LNCaP clone FGC (cell line): ENCODE data around the gene HOXA3.
A peak's percentile ranks its signal among the peaks of the same experiment; 100 is the strongest.

Source experiments
- DNase-seq: peaks from one replicate; pipeline ENCODE4 v3.0.0-alpha.2; 2011; ENCODE audit warnings: low read depth
- H3K4me3 ChIP-seq: 2 replicates; pipeline ENCODE4 v1.5.1; 2011; ENCODE audit warnings: mild to moderate bottlenecking, low read depth, low read length, control low read depth
- CTCF ChIP-seq: IDR thresholded peaks from 2 replicates; pipeline ENCODE4 v1.5.1; 2012; ENCODE audit warnings: mild to moderate bottlenecking; ENCODE audit not compliant: control insufficient read depth, insufficient read depth; ENCODE audit errors: extremely low read depth

The HOXA3 gene

GRCh38 chr7:27141137-27141922 is 11.1 kb downstream of the HOXA3 start:
- no peak overlapping the region for H3K4me3 ChIP-seq
- no peak for TF ChIP-seq CTCF
- no peak for DNase-seq

GRCh38 chr7:27140126-27140857 is 12.1 kb downstream of the HOXA3 start:
- H3K4me3 ChIP-seq: no peak overlapping the region
- DNase-seq: peak; percentile 11
- no peak for TF ChIP-seq CTCF

DNA sequence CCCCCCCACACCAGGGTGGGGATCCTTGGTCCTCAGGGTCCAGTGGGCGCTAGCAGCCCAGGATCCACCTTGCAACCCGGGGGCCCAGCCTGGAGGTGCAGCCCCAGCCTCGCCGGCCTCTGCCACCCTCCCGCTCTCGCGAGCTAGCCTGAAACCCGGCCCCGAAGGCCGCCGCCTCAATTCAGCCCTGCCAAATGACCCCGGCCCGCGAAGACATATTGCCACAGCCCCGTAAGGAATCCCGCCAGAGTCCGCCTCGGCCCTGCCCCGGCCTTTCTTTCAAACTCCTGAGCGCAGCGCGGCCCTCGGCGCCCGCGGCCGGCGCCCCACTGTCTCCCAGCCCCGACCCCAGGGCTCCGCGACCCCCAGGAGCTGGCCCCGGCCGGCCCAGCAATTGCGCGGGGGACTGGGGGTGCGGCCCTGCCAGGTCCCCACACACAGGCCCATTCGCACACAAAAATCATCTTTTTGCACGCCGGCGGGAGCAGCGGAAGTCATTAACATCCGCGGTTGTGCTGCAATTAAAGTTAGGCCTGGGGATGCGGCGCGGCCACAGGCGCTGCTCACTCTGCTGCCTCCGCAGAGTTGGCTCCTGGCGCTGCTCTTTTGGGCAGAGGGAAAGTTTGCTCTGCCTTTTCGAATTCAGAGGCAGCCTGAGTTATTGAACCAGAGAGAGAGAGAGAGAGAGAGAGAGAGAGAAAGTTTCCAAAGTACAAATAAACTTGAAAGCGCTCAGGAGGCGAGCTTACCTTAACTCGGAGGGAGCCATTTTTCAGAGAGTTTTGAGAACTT is 12.9 kb downstream of the HOXA3 start:
- no peak overlapping the region for H3K4me3 ChIP-seq
- TF ChIP-seq CTCF: no peak
- no peak for DNase-seq

- TF ChIP-seq CTCF: no peak
- no peak for DNase-seq
- no peak overlapping the region for H3K4me3 ChIP-seq
These were observed 13.4 kb downstream of the HOXA3 start for GRCh38 chr7:27138985-27139333.

DNA sequence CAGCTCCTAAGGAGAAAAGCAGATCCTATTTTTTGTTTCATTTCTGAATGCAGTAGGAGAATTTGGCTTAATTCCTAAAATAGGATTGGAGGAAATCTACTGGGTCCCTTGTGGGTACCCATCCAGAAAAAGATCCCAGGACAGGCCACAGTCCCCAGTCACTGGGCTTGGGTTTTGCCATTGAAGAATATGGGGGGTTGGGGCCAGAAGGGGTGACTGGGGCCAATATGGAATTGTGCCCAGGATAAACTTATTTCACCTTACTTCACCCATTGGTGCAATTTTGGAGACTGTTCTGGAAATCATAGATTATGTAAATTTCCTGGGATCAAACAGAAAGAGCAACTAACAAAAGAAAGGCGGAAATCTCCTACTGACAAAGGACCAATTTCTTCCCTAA is 13.9 kb downstream of the HOXA3 start:
- DNase-seq: no peak
- TF ChIP-seq CTCF: no peak
- H3K4me3 ChIP-seq: no peak overlapping the region

DNA sequence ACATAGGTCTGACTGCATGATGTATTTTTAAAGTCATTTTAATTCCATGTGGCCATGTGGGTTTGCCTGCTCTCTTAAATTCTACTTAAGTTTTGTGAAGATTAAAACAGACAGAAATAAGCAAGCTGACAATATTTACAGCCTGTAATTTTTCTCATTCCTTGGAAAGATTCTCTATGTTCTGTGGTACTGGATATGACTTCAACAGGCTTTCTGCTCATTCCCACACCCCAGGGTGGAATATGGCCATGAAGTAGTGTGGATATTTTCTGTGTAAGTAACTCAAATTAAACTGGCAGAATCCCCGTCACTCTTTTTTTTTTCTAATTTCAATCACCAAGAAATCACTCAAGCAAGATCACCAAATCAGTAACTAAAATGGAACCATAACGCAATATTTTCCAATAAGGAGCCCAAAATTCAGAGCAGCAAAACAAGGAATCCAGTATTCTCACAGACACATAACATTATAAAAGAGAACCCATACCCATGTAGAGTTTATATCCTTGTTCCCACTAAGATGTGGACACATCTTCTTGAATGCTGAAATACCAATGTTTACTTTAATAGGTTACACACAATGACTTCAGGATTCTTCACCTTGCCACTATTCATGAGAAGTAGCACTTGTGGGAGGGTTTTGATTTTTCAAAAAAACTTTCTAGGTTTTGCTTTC is 14.6 kb downstream of the HOXA3 start:
- no peak for DNase-seq
- no peak for TF ChIP-seq CTCF
- H3K4me3 ChIP-seq: no peak overlapping the region
